ENCODE data around the gene MED16. TPM values are rescaled to one million over a fixed set of nuclear protein-coding genes. Genes with fewer than 3 reads are reported as not detected.
"Not testable (repeated sequence)": the region's sequence is repeated elsewhere in the genome, so short reads cannot be mapped to it uniquely, and the experiment has no call there.

The MED16 gene
- total RNA-seq, 1 experiment from 2014 or later, result 21.3 TPM

- Histone ChIP-seq H3K4me3 (no peak overlapping the region), H3K27ac (no peak overlapping the region), H3K9me3 (replicated peaks) (no peaks in the 10 kb centered on the region), H3K4me1 (peaks cover 4% of the 10 kb centered on the region), H3K36me3 (no peaks in the 10 kb centered on the region), H3K27me3 (no peaks in the 10 kb centered on the region)
- DNase-seq, result no peak
Measured at GRCh38 chr19:854549-854948, 38.4 kb downstream of the MED16 start.

GRCh38 chr19:853614-854220 lies 39.3 kb downstream of the MED16 start:
- H3K27me3 ChIP-seq, DNase-seq: not testable (repeated sequence)

GRCh38 chr19:853014-853585 lies 39.9 kb downstream of the MED16 start:
- no peak overlapping the region for H3K27ac ChIP-seq
- no peaks in the 10 kb centered on the region; the same call in 1 of the 2 replicates for H3K4me1 ChIP-seq
- no peak for DNase-seq
- H3K9me3 ChIP-seq (replicated peaks), result no peaks in the 10 kb centered on the region
- peaks cover 2% of the 10 kb centered on the region; the same call in 1 of the 2 replicates for H3K27me3 ChIP-seq
- no peaks in the 10 kb centered on the region for H3K36me3 ChIP-seq
- H3K4me3 ChIP-seq, result no peak overlapping the region

More at GRCh38 chr19:853614-854220, 39.3 kb downstream of the MED16 start:
- H3K9me3 ChIP-seq (replicated peaks); H3K4me1 ChIP-seq; H3K27ac ChIP-seq; H3K4me3 ChIP-seq; H3K36me3 ChIP-seq: not testable (repeated sequence)

GRCh38 chr19:852136-853013 lies 40.6 kb downstream of the MED16 start, which contains the start of gene ELANE:
TSS of gene ELANE (plus strand) at chr19:852303. CDS start at chr19:852329, 26 bp downstream.
- DNase-seq, result no peak
- H3K27me3 ChIP-seq, result peaks cover 8% of the 10 kb centered on the region; the same call in 1 of the 2 replicates
- no peak within 1 kb of the TSS for H3K4me3 ChIP-seq
- H3K36me3 ChIP-seq, result no peaks in the 10 kb centered on the region
- H3K9me3 ChIP-seq (replicated peaks), result no peaks in the 10 kb centered on the region
- H3K4me1 ChIP-seq, result no peaks in the 10 kb centered on the region; the same call in 1 of the 2 replicates
- H3K27ac ChIP-seq, result no peak within 1 kb of the TSS

- Histone ChIP-seq H3K27ac (no peak overlapping the region), H3K27me3 (peaks cover 16% of the 10 kb centered on the region), H3K4me3 (no peak overlapping the region), H3K4me1 (no peaks in the 10 kb centered on the region; the same call in 1 of the 2 replicates), H3K9me3 (replicated peaks) (no peaks in the 10 kb centered on the region), H3K36me3 (no peaks in the 10 kb centered on the region)
- no peak for DNase-seq
Measured at GRCh38 chr19:850979-851335, 42.0 kb downstream of the MED16 start.

GRCh38 chr19:850221-850978 lies 42.6 kb downstream of the MED16 start:
- Histone ChIP-seq H3K27ac (no peak overlapping the region), H3K27me3 (peaks cover 20% of the 10 kb centered on the region), H3K36me3 (no peaks in the 10 kb centered on the region), H3K4me3 (no peak overlapping the region), H3K9me3 (replicated peaks) (no peaks in the 10 kb centered on the region), H3K4me1 (no peaks in the 10 kb centered on the region; the same call in 1 of the 2 replicates)
- DNase-seq, result peak; percentile 82 to 83

GRCh38 chr19:849195-849594 lies 43.8 kb downstream of the MED16 start:
- not testable (repeated sequence) for H3K9me3 ChIP-seq (replicated peaks); H3K27ac ChIP-seq; H3K4me3 ChIP-seq; H3K36me3 ChIP-seq; H3K4me1 ChIP-seq; DNase-seq
- H3K27me3 ChIP-seq, result peaks cover 25% of the 10 kb centered on the region

- no peaks in the 10 kb centered on the region for H3K36me3 ChIP-seq
- no peaks in the 10 kb centered on the region; the same call in 1 of the 2 replicates for H3K4me1 ChIP-seq
- no peak for DNase-seq
- H3K9me3 ChIP-seq (replicated peaks), result no peaks in the 10 kb centered on the region
- H3K27ac ChIP-seq, result no peak overlapping the region
- H3K27me3 ChIP-seq, result peaks cover 25% of the 10 kb centered on the region
- no peak overlapping the region for H3K4me3 ChIP-seq
Measured at GRCh38 chr19:848386-848921, 44.5 kb downstream of the MED16 start.

- peaks cover 33% of the 10 kb centered on the region for H3K27me3 ChIP-seq
- no peaks in the 10 kb centered on the region for H3K9me3 ChIP-seq (replicated peaks)
- H3K27ac ChIP-seq, result no peak overlapping the region
- H3K36me3 ChIP-seq, result no peaks in the 10 kb centered on the region
- DNase-seq, result no peak
- H3K4me1 ChIP-seq, result no peaks in the 10 kb centered on the region; the same call in 1 of the 2 replicates
- H3K4me3 ChIP-seq, result no peak overlapping the region
Measured at GRCh38 chr19:845707-846521, 47.1 kb downstream of the MED16 start.

GRCh38 chr19:844546-844971 lies 48.4 kb downstream of the MED16 start:
- no peaks in the 10 kb centered on the region for H3K9me3 ChIP-seq (replicated peaks)
- H3K4me3 ChIP-seq, result no peak overlapping the region
- no peaks in the 10 kb centered on the region for H3K36me3 ChIP-seq
- no peak overlapping the region for H3K27ac ChIP-seq
- H3K27me3 ChIP-seq, result peaks cover 35% of the 10 kb centered on the region
- H3K4me1 ChIP-seq, result 0 out of 2 replicates have a peak, but pooled peaks cover under 1% of the 10 kb centered on the region
- no peak for DNase-seq

- 0 out of 2 replicates have a peak, but pooled peaks cover 3% of the 10 kb centered on the region for H3K4me1 ChIP-seq
- H3K9me3 ChIP-seq (replicated peaks), result no peaks in the 10 kb centered on the region
- H3K36me3 ChIP-seq, result no peaks in the 10 kb centered on the region
- no peak overlapping the region for H3K4me3 ChIP-seq
- H3K27me3 ChIP-seq, result peaks cover 38% of the 10 kb centered on the region
- DNase-seq, result no peak
- H3K27ac ChIP-seq, result no peak overlapping the region
Measured at GRCh38 chr19:843836-844545, 49.0 kb downstream of the MED16 start.

GRCh38 chr19:843180-843835 lies 49.7 kb downstream of the MED16 start:
- 0 out of 2 replicates have a peak, but pooled peaks cover 3% of the 10 kb centered on the region for H3K4me1 ChIP-seq
- no peaks in the 10 kb centered on the region for H3K36me3 ChIP-seq
- DNase-seq, result no peak
- H3K27me3 ChIP-seq, result peaks cover 38% of the 10 kb centered on the region
- H3K9me3 ChIP-seq (replicated peaks), result no peaks in the 10 kb centered on the region
- H3K27ac ChIP-seq, result no peak overlapping the region
- H3K4me3 ChIP-seq, result no peak overlapping the region

- not testable (repeated sequence) for DNase-seq; H3K4me3 ChIP-seq; H3K27ac ChIP-seq; H3K9me3 ChIP-seq (replicated peaks); H3K36me3 ChIP-seq; H3K4me1 ChIP-seq
- peaks cover 33% of the 10 kb centered on the region for H3K27me3 ChIP-seq
Measured at GRCh38 chr19:842802-843179, 50.2 kb downstream of the MED16 start.
